Mucosa of descending colon (tissue), 3 donors: ENCODE measurements around the gene HHAT. TPM values are rescaled to one million over a fixed set of nuclear protein-coding genes. Genes with fewer than 3 reads are reported as not detected.

ENCODE experiments used
- ATAC-seq: fragments of 200-7000 bp; cut with Tn5 transposase; one replicate; pipeline ENCODE4 v1.9.1; 2020; ENCODE audit warnings: mild to moderate bottlenecking, moderate library complexity
- DNase-seq, 3 donors: peaks; one replicate each; pipeline ENCODE4 v3.0.0-alpha.2; 2020
- H3K36me3 ChIP-seq: fragments of 200-600 bp; one replicate; pipeline ENCODE4 v1.8.0; 2021; ENCODE audit warnings: low read depth, mild to moderate bottlenecking
- H3K4me1 ChIP-seq: fragments of 200-600 bp; one replicate; pipeline ENCODE4 v1.8.0; 2021; ENCODE audit warnings: low read depth, mild to moderate bottlenecking
- H3K4me3 ChIP-seq: fragments of 200-600 bp; one replicate; pipeline ENCODE4 v1.8.0; 2021; ENCODE audit warnings: mild to moderate bottlenecking
- H3K9me3 ChIP-seq: fragments of 200-600 bp; one replicate; pipeline ENCODE4 v1.8.0; 2021; ENCODE audit warnings: mild to moderate bottlenecking
- CTCF ChIP-seq: fragments of 200-600 bp; IDR thresholded peaks from one replicate; pipeline ENCODE4 v1.8.0; 2022; ENCODE audit warnings: antibody characterized with exemption, mild to moderate bottlenecking
- intact Hi-C, 2 donors: fragments of 100-400 bp; cut with DNase I in 1 of 2; cut with micrococcal nuclease in 1 of 2; formaldehyde crosslinking; loops; one replicate each; pipeline versions ENCODE4 v1.11.0 to v1.11.1; 2022; cut with DNase I, micrococcal nuclease
- total RNA-seq, 3 donors: library from RNA; stranded (reverse); fragmentation: NEBNext Ultra II Directional in 2 of 3; extraction: Animal tissue kit (Norgen Biotek cat#: 25700) in 2 of 3; gene quantifications; one replicate each; pipeline versions ENCODE4 v1.2.1 to v1.2.4, GENCODE V29; 2021 to 2023
- donor health status: DM: no; HTN: no; CAD: no; lungs with moderate emphysema.
- donor health status: DM: no; HTN: no; CAD: no.
- donor health status: DM: no; HTN: yes; CAD: no.

Gene HHAT
- total RNA-seq, 3 donors from 2014 or later: 4.1 to 8.6 (median 5.9) TPM

- ATAC-seq (no peak), DNase-seq (no peak)
- no peaks in the 10 kb centered on the region for H3K9me3 ChIP-seq
- intact Hi-C loops: no loop called here
- no peaks in the 10 kb centered on the region for H3K36me3 ChIP-seq
- peaks cover 12% of the 10 kb centered on the region for H3K4me1 ChIP-seq
- TF ChIP-seq CTCF: no peak
- no peak overlapping the region for H3K4me3 ChIP-seq
These were observed 36.9 kb upstream of the HHAT start for GRCh38 chr1:210291786-210292230.

- ATAC-seq: peak; percentile 95
- intact Hi-C loops: no loop called here
- DNase-seq: peak; percentile 69 to 83 (median 79)
- peaks cover 12% of the 10 kb centered on the region for H3K4me1 ChIP-seq
- no peak overlapping the region for H3K4me3 ChIP-seq
- no peaks in the 10 kb centered on the region for H3K36me3 ChIP-seq
- peak; percentile 32 for TF ChIP-seq CTCF
- H3K9me3 ChIP-seq: no peaks in the 10 kb centered on the region
These were observed 36.4 kb upstream of the HHAT start for GRCh38 chr1:210292231-210292871.

- H3K4me3 ChIP-seq: no peak overlapping the region
- peaks cover 12% of the 10 kb centered on the region for H3K4me1 ChIP-seq
- peak; percentile 23 for ATAC-seq
- DNase-seq: peak; percentile 39 to 50 (median 39)
- TF ChIP-seq CTCF: no peak
- no peaks in the 10 kb centered on the region for H3K36me3 ChIP-seq
- intact Hi-C loops: no loop called here
- no peaks in the 10 kb centered on the region for H3K9me3 ChIP-seq
These were observed 35.5 kb upstream of the HHAT start for GRCh38 chr1:210293171-210293607.

- peak in 2 of 3 donors; percentile 18 to 31 for DNase-seq
- intact Hi-C loops: no loop called here
- H3K4me3 ChIP-seq: no peak overlapping the region
These were observed 33.5 kb upstream of the HHAT start for GRCh38 chr1:210294999-210295745.

GRCh38 chr1:210296682-210297081 lies 32.0 kb upstream of the HHAT start:
- Histone ChIP-seq H3K36me3 (no peaks in the 10 kb centered on the region), H3K4me3 (no peak overlapping the region), H3K4me1 (peaks cover 12% of the 10 kb centered on the region), H3K9me3 (no peaks in the 10 kb centered on the region)
- intact Hi-C loops: no loop called here
- ATAC-seq (no peak), DNase-seq (no peak)
- no peak for TF ChIP-seq CTCF

More at GRCh38 chr1:210294999-210295745, 33.5 kb upstream of the HHAT start:
- Histone ChIP-seq H3K36me3 (no peaks in the 10 kb centered on the region), H3K9me3 (no peaks in the 10 kb centered on the region), H3K4me1 (peaks cover 12% of the 10 kb centered on the region)
- no peak for TF ChIP-seq CTCF
- ATAC-seq: peak; percentile 28
